GM21423 (cell line): ENCODE results near the gene LRRK1.

Experiments used
- ATAC-seq: cut with Tn5 transposase; IDR thresholded peaks from one replicate; pipeline ENCODE4 v1.9.1; 2021; ENCODE audit warnings: mild to moderate bottlenecking, moderate library complexity; ENCODE audit not compliant: unreplicated experiment

LRRK1 gene

DNA sequence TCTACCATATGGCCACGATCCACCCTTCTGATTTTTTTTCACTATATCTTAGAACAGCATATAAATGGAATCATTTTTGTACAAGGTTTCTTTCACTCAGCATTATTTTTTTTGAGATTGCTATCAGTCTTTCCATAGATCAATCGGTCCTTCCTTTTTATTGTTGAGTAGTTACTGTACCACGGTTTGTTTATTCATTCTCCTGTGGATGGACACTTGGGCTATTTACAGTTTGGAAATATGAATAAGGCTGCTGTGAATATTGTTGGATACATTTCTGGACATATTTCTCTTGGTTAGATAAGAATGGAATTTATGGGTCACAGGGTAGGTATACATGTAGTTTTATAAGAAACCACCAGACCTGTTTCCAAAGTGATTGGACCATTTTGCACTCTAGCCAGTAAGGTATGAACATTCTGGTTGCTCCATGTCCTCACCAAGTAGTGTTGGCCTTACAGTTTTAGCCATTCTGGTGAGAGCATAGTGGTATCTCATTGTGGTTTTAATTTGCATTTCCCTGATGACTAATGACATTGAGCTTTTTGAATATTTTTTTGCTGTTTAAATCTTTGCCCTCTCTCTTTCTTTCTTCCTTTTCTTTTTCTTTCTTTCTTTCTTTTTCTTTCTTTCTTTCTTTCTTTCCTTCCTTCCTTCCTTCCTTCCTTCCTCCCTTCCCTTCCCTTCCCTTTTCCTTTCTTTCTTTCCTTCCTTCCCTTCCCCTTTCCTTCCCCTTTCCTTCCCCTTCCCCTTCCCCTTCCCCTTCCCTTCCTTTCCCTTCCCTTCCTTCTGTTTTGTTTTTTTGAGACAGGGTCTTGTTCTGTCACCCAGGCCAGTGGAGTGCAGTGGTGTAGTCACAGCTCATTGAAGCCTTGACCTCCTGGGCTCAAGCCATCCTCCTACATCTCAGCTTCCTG is 49.2 kb downstream of the LRRK1 start:
- ATAC-seq, result peak; percentile 57

- ATAC-seq, result no peak
These were observed 53.8 kb downstream of the LRRK1 start for GRCh38 chr15:100972975-100973350.

GRCh38 chr15:100973351-100974111 is 54.4 kb downstream of the LRRK1 start:
- no peak for ATAC-seq

- no peak for ATAC-seq
These were observed 55.9 kb downstream of the LRRK1 start for GRCh38 chr15:100975043-100975442.

GRCh38 chr15:100980410-100981046 is 61.4 kb downstream of the LRRK1 start:
- no peak for ATAC-seq

GRCh38 chr15:100981086-100981485 is 61.9 kb downstream of the LRRK1 start:
- ATAC-seq, result no peak

DNA sequence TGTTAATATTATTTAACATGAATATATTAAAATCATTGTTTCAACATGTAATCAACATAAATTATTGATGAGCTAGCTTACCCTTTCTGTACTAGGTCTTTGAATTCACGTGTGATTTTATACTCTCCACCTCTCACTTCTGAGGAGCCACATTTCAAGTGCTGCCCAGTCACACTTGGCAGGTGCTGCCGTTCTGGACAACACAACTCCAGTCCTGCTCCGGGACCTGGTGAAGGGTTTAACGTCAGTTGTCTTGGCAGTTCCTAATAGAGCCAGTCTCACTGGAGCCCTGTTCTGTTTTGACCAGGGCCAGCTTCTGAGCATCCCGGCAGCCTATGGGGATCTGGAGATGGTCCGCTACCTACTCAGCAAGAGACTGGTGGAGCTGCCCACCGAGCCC is 64.1 kb downstream of the LRRK1 start:
- ATAC-seq, result no peak

DNA sequence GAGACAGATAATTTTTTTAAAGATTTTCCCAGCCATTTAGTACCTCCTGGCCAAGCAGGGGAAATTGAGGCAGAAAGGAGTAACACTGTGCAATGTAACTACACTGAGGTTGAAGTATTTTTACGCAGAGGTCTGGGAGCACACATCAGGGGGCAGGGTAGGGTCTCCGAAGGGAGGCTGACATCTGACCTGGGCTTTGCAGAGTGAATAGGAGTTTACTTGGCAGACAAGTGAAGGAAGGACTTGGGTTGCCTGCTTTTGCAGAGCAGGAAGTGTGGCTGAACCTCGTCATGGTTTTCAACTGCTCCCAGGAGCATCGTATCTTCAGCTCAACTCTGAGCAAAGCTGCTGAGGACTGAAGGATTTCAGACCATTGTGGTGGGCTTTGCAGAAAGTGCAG is 66.2 kb downstream of the LRRK1 start:
- no peak for ATAC-seq

DNA sequence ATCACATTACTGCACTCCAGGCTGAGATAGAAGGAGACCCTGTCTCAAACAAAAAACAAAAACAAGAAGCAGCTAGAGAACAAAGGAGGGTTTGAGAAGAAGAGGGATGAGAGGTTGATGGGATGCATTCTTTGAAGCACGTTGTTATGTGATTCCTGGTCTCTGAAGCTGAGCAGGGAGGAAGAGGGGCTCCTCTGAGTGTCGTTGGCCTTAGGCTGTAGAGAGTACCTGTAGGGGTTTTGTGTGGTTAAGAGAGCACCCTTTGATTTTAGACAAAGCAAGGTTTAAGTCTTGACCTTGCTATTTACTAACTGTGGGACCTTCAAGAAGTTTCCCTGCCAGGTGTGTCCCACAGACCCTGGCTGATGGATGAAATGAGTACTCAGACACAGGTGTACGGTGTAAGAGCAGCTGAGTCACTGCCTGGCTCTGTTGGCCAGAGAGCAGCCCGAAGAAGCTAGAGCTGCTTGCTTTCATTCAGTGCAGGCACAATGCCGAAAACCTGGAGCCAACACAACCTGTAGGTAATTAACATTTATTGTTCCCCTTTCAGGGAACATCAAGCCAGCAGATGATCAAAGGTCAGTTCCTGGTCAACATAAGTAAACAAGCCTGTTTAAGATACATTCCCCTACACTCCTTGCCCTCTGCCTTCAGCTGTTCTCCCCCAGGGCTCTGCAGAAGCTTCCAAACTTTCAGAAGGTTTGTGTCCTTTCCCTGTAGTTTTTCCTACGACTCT is 67.2 kb downstream of the LRRK1 start:
- ATAC-seq, result no peak

GRCh38 chr15:100987143-100987542 is 68.0 kb downstream of the LRRK1 start:
- no peak for ATAC-seq

- ATAC-seq, result no peak
These were observed 69.1 kb downstream of the LRRK1 start for GRCh38 chr15:100988297-100988696.

DNA sequence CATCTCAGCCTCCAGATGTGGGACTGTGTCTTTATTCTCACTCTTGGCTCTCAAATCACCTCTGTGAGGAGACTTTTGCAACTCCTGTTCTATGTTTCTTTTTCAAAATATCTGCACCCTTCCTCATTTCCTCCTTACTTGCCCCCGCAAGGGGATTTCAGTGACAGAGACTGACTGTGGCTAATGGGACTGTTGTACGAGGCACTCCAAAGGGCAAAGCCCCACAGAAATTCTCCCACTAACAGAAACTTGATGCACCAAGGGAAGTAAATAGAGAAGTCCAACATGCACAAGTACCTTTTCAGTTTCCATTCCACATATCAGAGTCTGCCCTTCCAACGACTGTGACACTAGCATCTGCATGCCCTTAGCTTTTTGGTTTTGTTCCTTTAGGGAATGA is 69.7 kb downstream of the LRRK1 start:
- ATAC-seq, result no peak

DNA sequence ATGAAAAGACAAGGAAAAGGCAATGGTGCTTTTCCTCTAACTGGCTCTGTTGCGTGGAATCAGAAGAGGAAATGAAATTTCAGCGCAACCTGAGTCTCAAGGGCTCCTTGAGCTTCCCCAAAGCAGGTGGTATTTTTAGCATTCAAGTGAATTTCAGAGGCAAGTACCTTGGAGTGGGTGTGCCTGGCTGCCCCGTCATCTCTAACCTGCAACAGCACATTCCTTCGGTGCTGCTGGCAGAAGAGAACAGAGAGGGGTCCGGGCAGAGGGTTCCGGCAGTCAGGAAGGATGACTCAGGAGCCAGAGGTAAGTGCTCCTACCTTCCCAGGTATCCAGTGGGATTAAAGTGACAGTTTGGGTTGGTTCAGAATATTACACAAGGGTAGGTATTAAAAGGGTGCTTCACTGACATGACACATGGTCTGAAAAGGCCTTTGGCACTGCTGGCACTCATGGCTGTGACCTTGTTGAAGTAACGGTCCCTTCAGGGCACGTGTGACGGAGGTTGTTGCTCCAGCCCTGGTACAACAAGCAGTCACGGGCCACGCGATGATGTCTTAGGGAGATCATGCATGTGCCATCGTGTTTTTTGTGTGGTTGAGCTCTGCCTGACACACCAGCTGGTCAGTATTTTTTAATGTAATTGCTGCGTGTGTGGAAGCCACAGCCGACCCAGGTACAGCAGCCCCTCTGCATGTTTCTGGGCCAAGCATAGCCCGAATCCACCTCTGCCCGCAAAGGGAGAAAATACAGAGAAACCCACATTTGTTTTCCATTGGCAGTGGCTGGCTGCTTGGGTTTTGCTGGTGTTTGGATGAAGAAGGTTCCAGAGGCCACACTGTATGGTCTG is 75.7 kb downstream of the LRRK1 start:
- no peak for ATAC-seq

DNA sequence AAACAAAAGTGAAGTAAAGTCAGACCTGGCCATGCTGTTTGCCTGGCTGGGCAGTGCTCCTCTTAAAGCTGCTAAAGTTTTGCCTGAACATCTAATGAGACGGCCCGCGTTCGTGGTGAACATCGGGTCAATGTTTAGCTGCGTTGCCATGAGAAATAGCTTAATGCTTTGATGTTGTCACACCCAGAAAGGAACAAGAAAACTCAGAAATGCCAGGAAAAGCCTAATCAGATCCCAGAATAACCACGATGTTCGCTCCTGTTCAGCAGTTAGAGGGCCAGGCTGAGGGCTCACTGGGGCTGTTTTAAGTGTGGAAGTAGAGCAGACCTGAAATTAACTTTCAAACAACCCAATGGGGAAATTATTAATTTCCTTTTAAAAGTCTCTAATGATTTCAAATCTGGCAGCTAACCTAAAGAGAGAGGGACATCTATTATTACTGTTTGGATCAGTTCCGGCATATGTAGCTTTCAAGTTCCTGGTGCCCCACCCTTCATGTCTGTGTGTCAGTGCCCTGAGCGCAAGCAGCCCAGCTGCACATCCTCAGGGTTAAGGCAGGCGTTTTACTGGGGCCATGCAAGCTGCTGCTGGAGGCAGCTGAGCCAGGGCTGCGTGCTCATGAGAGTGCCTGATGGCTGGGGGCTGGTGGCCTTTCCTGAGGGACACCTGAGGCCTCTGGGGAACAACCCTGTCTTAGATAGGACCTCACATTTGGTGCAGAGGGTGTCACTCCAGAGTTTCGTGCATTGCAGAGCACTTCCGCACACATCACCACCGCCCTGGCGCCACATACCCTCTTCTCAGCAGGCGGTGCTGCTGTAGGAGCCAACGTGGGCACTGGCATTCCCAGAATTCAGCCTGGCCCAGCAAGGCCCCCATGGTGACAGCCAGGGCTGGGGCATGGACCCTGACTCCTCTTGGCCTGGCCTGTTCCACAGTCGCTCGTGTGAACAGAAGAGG is 76.6 kb downstream of the LRRK1 start:
- ATAC-seq, result no peak

DNA sequence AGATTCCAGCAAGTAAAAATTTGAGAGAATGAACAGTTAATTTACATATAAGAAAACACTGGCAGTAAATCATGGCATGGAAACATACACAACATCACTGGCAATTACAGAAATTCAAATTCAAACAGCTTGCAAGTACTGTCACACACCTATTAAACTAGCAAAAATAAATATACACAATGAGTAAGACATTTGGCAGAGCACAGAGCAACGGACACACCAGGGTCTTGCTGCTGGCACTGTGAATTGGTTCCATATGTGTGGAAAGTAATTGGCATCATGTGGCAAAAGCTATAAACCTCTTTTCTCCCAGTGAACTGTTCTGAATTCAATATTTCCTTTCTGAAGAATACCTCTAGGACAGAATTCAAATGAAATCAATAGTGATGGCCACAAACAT is 78.3 kb downstream of the LRRK1 start:
- ATAC-seq, result no peak

- ATAC-seq, result no peak
These were observed 79.5 kb downstream of the LRRK1 start for GRCh38 chr15:100998630-100999029.

GRCh38 chr15:100999369-100999768 is 80.2 kb downstream of the LRRK1 start:
- no peak for ATAC-seq

- no peak for ATAC-seq
These were observed 81.1 kb downstream of the LRRK1 start for GRCh38 chr15:101000271-101000681.

GRCh38 chr15:101001056-101001455 is 81.9 kb downstream of the LRRK1 start:
- ATAC-seq, result no peak
